DMS53 treated with DMSO at 0.1 percent for 48 hours (cell line): Measurements from ENCODE around the gene LGI2.
A peak's percentile ranks its signal among the peaks of the same experiment; 100 is the strongest.
"Not testable (repeated sequence)": the region's sequence is repeated elsewhere in the genome, so short reads cannot be mapped to it uniquely, and the experiment has no call there.

ENCODE experiments used
- DNase-seq: peaks from one replicate; lab custom pipeline; 2025; ENCODE audit not compliant: unreplicated experiment; lab: John Stamatoyannopoulos, UW

LGI2 gene

GRCh38 chr4:25051534-25051933, 20.8 kb upstream of the LGI2 start:
- no peak for DNase-seq

- no peak for DNase-seq
These were observed 19.8 kb upstream of the LGI2 start for GRCh38 chr4:25050370-25051078.

GRCh38 chr4:25043548-25043947, 12.8 kb upstream of the LGI2 start:
- DNase-seq: no peak

- no peak for DNase-seq
These were observed 2.8 kb upstream of the LGI2 start for GRCh38 chr4:25033526-25033925.

GRCh38 chr4:25032126-25032525, 1.4 kb upstream of the LGI2 start:
- no peak for DNase-seq

GRCh38 chr4:25031077-25031621, 403 bp upstream of the LGI2 start:
- peak; percentile 48 for DNase-seq

GRCh38 chr4:25029479-25030276, 1.1 kb downstream of the LGI2 start:
- DNase-seq: peak; percentile 13

- no peak for DNase-seq
These were observed 1.9 kb downstream of the LGI2 start for GRCh38 chr4:25028851-25029250.

GRCh38 chr4:25022766-25023165, 8.0 kb downstream of the LGI2 start:
- no peak for DNase-seq

- DNase-seq: no peak
These were observed 9.5 kb downstream of the LGI2 start for GRCh38 chr4:25021216-25021615.

- no peak for DNase-seq
These were observed 10.5 kb downstream of the LGI2 start for GRCh38 chr4:25020236-25020635.

GRCh38 chr4:25019501-25019900, 11.2 kb downstream of the LGI2 start:
- DNase-seq: no peak

- DNase-seq: no peak
These were observed 15.7 kb downstream of the LGI2 start for GRCh38 chr4:25015012-25015411.

- not testable (repeated sequence) for DNase-seq
These were observed 16.1 kb downstream of the LGI2 start for GRCh38 chr4:25014662-25014983.

GRCh38 chr4:25013756-25014661, 16.7 kb downstream of the LGI2 start:
- no peak for DNase-seq

GRCh38 chr4:25012655-25013054, 18.1 kb downstream of the LGI2 start:
- no peak for DNase-seq

GRCh38 chr4:25011135-25011866, 19.4 kb downstream of the LGI2 start:
- DNase-seq: no peak

GRCh38 chr4:25007598-25007997, 23.1 kb downstream of the LGI2 start:
- no peak for DNase-seq

GRCh38 chr4:25002681-25003080, 28.1 kb downstream of the LGI2 start:
- no peak for DNase-seq

- no peak for DNase-seq
These were observed 29.2 kb downstream of the LGI2 start for GRCh38 chr4:25001509-25001908.

- DNase-seq: no peak
These were observed 30.1 kb downstream of the LGI2 start for GRCh38 chr4:25000639-25001038.
